H1 (cell line): ENCODE data around the gene ARHGAP22.

ENCODE experiments used
- CTCF ChIP-seq, 3 experiments: IDR thresholded peaks; 1 replicate in 2 of 3; 2 replicates in 1 of 3; pipeline versions ENCODE4 v1.5.1 to v1.6.1; 2011; ENCODE audit warnings: low read length in 3 of 3, mild to moderate bottlenecking in 3 of 3, inconsistent platforms in 2 of 3, low read depth in 1 of 3, moderate library complexity in 1 of 3; ENCODE audit not compliant: insufficient read depth in 1 of 3; ENCODE audit errors: control extremely low read depth in 1 of 3
- EP300 ChIP-seq, 2 experiments: IDR thresholded peaks; 1 replicate in 1 of 2; 2 replicates in 1 of 2; pipeline ENCODE4 v1.6.1; 2011 to 2012; ENCODE audit warnings: low read depth in 2 of 2, low read length in 2 of 2, mild to moderate bottlenecking in 2 of 2, borderline replicate concordance in 1 of 2, inconsistent platforms in 1 of 2, moderate library complexity in 1 of 2

GRCh38 chr10:48429309-48429708 is 175.6 kb downstream of the ARHGAP22 start:
- TF ChIP-seq EP300 (IDR thresholded peaks at IDR 0.05; ENCODE audit: borderline replicate concordance in 1 of 2, low read depth in 2 of 2, low read length in 2 of 2) (no peak), CTCF (IDR thresholded peaks at IDR 0.05; ENCODE audit: control extremely low read depth in 1 of 3, insufficient read depth in 1 of 3, low read depth in 1 of 3, low read length in 3 of 3) (no peak)
